Left lung (tissue), 10 donors: ENCODE results near the gene NTHL1. TPM values are rescaled to one million over a fixed set of nuclear protein-coding genes. Genes with fewer than 3 reads are reported as not detected.

ENCODE experiments used
- ATAC-seq: fragments of 200-7000 bp; cut with Tn5 transposase; one replicate; pipeline ENCODE4 v1.9.1; 2020; ENCODE audit warnings: moderate library complexity
- DNase-seq, 4 donors: peaks; one replicate each; pipeline ENCODE4 v3.0.0-alpha.2; 2013 to 2020
- H3K27ac ChIP-seq, 2 donors: fragments of 200-600 bp; sonication (generic) in 1 of 2; one replicate each; pipeline versions ENCODE4 v1.5.0 to v1.8.0; 2020 to 2021
- H3K27me3 ChIP-seq, 2 donors: fragments of 200-600 bp; sonication (generic) in 1 of 2; one replicate each; pipeline versions ENCODE4 v1.5.0 to v1.8.0; 2020 to 2021
- H3K36me3 ChIP-seq, 2 donors: fragments of 200-600 bp; sonication (generic) in 1 of 2; one replicate each; pipeline versions ENCODE4 v1.5.0 to v1.8.0; 2020 to 2021
- H3K4me1 ChIP-seq, 2 donors: fragments of 200-600 bp; one replicate each; pipeline ENCODE4 v1.8.0; 2021
- H3K4me3 ChIP-seq, 2 donors: fragments of 200-600 bp; sonication (generic) in 1 of 2; one replicate each; pipeline versions ENCODE4 v1.5.0 to v1.8.0; 2020 to 2021; ENCODE audit warnings: mild to moderate bottlenecking in 1 of 2
- H3K9me3 ChIP-seq, 2 donors: fragments of 200-600 bp; sonication (generic) in 1 of 2; one replicate each; pipeline versions ENCODE4 v1.5.0 to v1.8.0; 2020 to 2021
- intact Hi-C, 2 donors: fragments of 100-400 bp; cut with DNase I; formaldehyde crosslinking; loops; one replicate each; pipeline versions ENCODE4 v1.11.2 to v1.14.2; 2022
- polyA plus RNA-seq, 6 donors: library from polyadenylated mRNA; unstranded; fragments of 120-200 nt; gene quantifications; one replicate each; pipeline ENCODE4 v1.2.1, GENCODE V29; 2013; ENCODE audit not compliant: insufficient read length in 6 of 6
- total RNA-seq, 2 donors: library from RNA; stranded (reverse); fragmentation: NEBNext Ultra II Directional; extraction: Animal tissue kit (Norgen Biotek cat#: 25700); gene quantifications; one replicate each; pipeline ENCODE4 v1.2.1, GENCODE V29; 2021
- TF ChIP-seq, protein P1 (sequence below), 2 donors: fragments of 200-600 bp; sonication (generic) in 1 of 2; IDR thresholded peaks; one replicate each; pipeline versions ENCODE4 v1.5.0 to v1.8.0; 2021; ENCODE audit warnings: antibody characterized with exemption in 2 of 2
- donor health status: DM: no; HTN: yes; CAD: no.
- donor health status: DM: no; HTN: no; CAD: no.

Gene NTHL1
- total and polyA plus RNA-seq, 8 donors = 19.4 to 30.0 (median 25.8) TPM

DNA sequence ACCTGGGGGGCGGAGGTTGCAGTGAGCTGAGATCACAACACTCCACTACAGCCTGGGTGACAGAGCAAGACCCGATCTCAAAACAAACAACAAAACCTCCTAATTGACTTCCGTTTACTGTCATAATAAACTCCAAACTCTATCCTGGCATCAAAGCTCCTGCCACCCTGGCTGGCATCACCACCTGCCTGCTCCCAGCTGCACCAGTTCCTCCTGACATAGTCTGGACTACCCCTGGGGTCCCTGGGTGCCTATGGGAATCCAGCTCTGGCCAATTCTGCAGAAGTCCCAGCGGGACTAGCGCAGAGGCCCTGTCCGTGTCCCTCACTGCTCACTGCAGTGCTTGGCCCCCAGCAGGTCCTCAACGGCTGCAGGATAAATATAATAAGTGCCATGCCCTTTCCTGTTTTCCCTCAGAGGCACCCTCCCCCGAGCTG lies 723 bp downstream of the NTHL1 start:
- H3K4me1 ChIP-seq = peaks cover 32 to 63% of the 10 kb centered on the region in 2 donors
- intact Hi-C loops = no loop called here

DNA sequence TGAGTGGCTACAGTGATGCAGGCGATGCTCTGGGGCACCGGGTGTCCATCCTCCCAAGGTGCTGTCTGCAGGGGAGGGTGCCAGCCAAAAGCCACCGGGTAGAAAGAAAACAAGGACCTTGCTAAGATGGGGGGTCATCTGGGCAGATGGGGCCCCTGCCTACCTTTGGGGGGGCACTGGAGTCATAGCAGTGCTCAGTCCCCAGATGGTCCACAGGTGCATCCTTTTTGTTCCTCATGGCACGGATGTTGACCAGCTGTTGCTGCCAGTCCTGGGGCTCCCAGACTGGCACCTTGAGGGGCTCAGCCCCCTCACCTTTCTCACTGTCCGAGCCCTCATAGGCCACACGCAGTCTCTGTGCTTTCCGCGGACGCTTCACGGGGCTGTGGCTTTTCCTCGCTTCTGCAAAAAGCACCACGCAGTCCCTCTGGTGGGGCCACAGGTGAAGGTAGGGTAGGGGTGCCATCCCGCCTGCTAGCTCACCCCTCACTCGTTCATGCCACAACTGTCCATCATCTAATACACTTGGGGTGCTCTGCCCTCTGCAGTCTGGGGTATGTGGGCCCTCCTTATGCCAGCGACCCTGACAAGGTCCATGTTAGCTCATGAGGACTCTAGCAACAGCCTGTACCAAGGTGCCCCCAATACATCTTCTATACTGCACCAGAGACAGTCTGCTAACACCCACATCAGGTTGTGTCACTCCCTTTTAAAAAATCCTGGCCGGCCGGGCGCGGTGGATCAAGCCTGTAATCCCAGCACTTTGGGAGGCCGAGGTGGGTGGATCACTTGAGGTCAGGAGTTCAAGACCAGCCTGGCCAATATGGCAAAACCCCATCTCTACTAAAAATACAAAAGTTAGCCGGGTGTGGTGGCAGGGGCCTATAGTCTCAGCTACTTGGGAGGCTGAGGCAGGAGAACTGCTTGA lies 1.4 kb downstream of the NTHL1 start:
- H3K27me3 ChIP-seq = no peaks in the 10 kb centered on the region
- TF ChIP-seq, protein P1, sequence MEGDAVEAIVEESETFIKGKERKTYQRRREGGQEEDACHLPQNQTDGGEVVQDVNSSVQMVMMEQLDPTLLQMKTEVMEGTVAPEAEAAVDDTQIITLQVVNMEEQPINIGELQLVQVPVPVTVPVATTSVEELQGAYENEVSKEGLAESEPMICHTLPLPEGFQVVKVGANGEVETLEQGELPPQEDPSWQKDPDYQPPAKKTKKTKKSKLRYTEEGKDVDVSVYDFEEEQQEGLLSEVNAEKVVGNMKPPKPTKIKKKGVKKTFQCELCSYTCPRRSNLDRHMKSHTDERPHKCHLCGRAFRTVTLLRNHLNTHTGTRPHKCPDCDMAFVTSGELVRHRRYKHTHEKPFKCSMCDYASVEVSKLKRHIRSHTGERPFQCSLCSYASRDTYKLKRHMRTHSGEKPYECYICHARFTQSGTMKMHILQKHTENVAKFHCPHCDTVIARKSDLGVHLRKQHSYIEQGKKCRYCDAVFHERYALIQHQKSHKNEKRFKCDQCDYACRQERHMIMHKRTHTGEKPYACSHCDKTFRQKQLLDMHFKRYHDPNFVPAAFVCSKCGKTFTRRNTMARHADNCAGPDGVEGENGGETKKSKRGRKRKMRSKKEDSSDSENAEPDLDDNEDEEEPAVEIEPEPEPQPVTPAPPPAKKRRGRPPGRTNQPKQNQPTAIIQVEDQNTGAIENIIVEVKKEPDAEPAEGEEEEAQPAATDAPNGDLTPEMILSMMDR (IDR thresholded peaks at IDR 0.05) = no peak
- peaks cover 32 to 70% of the 10 kb centered on the region in 2 donors for H3K4me1 ChIP-seq
- intact Hi-C loops = no loop called here
- no peak for DNase-seq
- peak overlapping the region in 1 of 2 donors; percentile 94 for H3K4me3 ChIP-seq
- no peak for ATAC-seq
- peak overlapping the region; percentile 74 to 77 for H3K27ac ChIP-seq
- no peaks in the 10 kb centered on the region for H3K9me3 ChIP-seq
- peaks cover 0 to 12% of the 10 kb centered on the region in 2 donors for H3K36me3 ChIP-seq

More for the DNA sequence above, 723 bp downstream of the NTHL1 start:
- TF ChIP-seq, protein P1 (IDR thresholded peaks at IDR 0.05) = no peak
- peak in 1 of 4 donors; percentile 82 for DNase-seq
- H3K4me3 ChIP-seq = peak overlapping the region; percentile 94 to 95
- H3K27ac ChIP-seq = peak overlapping the region; percentile 74 to 77
- peak; percentile 41 for ATAC-seq
- H3K36me3 ChIP-seq = peaks cover 0 to 19% of the 10 kb centered on the region in 2 donors
- H3K9me3 ChIP-seq = no peaks in the 10 kb centered on the region
- H3K27me3 ChIP-seq = no peaks in the 10 kb centered on the region

DNA sequence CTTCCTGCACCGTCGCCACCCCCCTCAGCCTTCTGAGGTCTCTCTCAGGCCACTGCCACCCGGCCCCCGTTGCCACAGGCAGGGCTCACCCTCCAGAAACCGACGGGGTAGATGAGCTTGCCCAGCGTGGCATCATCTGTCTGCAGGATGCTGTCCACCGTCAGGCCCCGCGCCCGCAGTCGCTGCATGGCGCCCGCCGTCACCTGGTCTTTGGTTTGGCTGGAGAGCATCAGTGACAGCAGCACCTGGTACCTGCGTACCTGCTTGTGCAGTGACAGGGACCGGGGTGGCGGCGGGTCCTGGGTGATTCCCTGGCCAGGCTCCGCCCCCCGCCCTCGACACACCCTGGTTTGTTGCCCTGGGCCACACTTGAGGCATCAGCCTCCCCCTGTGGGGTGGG lies 3.1 kb downstream of the NTHL1 start:
- ATAC-seq = no peak
- intact Hi-C loops = no loop called here
- DNase-seq = no peak
- TF ChIP-seq, protein P1 (IDR thresholded peaks at IDR 0.05) = no peak
- no peaks in the 10 kb centered on the region for H3K27me3 ChIP-seq
- peak overlapping the region; percentile 73 to 75 for H3K27ac ChIP-seq
- H3K4me1 ChIP-seq = peaks cover 46 to 87% of the 10 kb centered on the region in 2 donors
- no peak overlapping the region for H3K4me3 ChIP-seq
- H3K36me3 ChIP-seq = no peaks in the 10 kb centered on the region
- H3K9me3 ChIP-seq = no peaks in the 10 kb centered on the region

DNA sequence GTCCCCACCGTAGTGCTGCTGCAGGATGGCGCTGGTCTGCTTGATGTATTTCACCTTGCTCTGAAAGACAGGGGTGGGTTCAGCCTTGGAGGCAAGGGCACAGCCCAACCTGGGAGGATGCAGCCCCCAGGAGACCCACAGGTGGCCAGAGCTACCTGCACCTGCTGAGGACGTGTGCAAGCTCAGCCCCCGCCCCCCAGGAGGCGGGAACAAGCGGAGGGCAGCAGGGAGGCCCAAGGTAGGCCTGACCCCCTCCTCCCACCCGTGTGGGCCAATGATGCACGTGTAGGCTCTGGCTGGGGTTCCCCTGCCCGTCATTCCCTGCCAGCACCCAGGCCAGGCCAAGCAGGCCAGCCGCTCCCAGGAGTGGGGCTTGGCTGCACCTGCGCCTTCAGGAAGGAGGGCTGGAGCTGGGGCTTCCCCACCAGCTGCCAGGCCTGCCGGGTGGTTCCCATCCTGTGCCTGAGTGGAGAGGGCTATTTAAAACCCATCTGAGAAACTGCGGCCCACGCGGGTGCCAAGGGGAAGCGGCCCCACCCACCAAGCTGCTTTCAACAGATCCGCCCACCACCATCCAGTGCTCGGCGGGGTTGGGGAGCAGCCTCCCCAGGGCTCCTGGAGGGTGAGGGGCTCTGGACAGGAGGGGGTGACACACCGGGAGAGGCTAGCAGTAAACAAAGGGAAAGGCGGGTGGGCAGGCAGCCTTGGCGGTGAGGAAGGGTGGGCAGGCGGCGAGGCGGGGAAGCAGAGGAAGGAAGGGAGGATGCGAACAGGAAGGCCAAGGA lies 3.8 kb downstream of the NTHL1 start:
- ATAC-seq = peak; percentile 14
- Histone ChIP-seq H3K36me3 (peaks cover 0 to 2% of the 10 kb centered on the region in 2 donors), H3K27me3 (no peaks in the 10 kb centered on the region), H3K4me3 (no peak overlapping the region), H3K4me1 (peaks cover 49 to 87% of the 10 kb centered on the region in 2 donors), H3K27ac (peak overlapping the region; percentile 73 to 75), H3K9me3 (no peaks in the 10 kb centered on the region)
- DNase-seq = peak in 2 of 4 donors; percentile 77 to 85
- TF ChIP-seq, protein P1 (IDR thresholded peaks at IDR 0.05) = no peak
- intact Hi-C loops = no loop called here
